ENCODE data around the gene UTP4.
"Not testable (repeated sequence)": the region's sequence is repeated elsewhere in the genome, so short reads cannot be mapped to it uniquely, and the experiment has no call there.

Gene UTP4

GRCh38 chr16:69131839-69132423 is 518 bp upstream of the UTP4 start:
- DNase-seq, result peak; percentile 44 to 86 (median 86)

- DNase-seq, result no peak
These were observed 1.0 kb downstream of the UTP4 start for GRCh38 chr16:69133373-69133954.

GRCh38 chr16:69138608-69139007 is 6.2 kb downstream of the UTP4 start:
- DNase-seq, result no peak

- DNase-seq, result not testable (repeated sequence)
These were observed 7.0 kb downstream of the UTP4 start for GRCh38 chr16:69139464-69139863.

GRCh38 chr16:69141014-69141413 is 8.6 kb downstream of the UTP4 start:
- DNase-seq, result no peak

- no peak for DNase-seq
These were observed 9.5 kb downstream of the UTP4 start for GRCh38 chr16:69141936-69142335.

GRCh38 chr16:69143116-69143515 is 10.7 kb downstream of the UTP4 start:
- DNase-seq, result no peak

GRCh38 chr16:69145658-69146057 is 13.2 kb downstream of the UTP4 start:
- DNase-seq, result no peak

- not testable (repeated sequence) for DNase-seq
These were observed 17.2 kb downstream of the UTP4 start for GRCh38 chr16:69149621-69150020.

GRCh38 chr16:69150146-69150865 is 17.9 kb downstream of the UTP4 start:
- DNase-seq, result peak; percentile 33 to 74 (median 53)

GRCh38 chr16:69157196-69157595 is 24.7 kb downstream of the UTP4 start:
- DNase-seq, result no peak

- no peak for DNase-seq
These were observed 27.7 kb downstream of the UTP4 start for GRCh38 chr16:69160192-69160591.

- no peak for DNase-seq
These were observed 33.1 kb downstream of the UTP4 start for GRCh38 chr16:69165584-69165983.

- no peak for DNase-seq
These were observed 33.9 kb downstream of the UTP4 start for GRCh38 chr16:69166221-69166833.

- no peak for DNase-seq
These were observed 34.8 kb downstream of the UTP4 start for GRCh38 chr16:69166946-69167930.

- no peak for DNase-seq
These were observed 36.6 kb downstream of the UTP4 start for GRCh38 chr16:69169051-69169450.

GRCh38 chr16:69169607-69170352 is 37.3 kb downstream of the UTP4 start:
- DNase-seq, result no peak

GRCh38 chr16:69171325-69172084 is 39.1 kb downstream of the UTP4 start:
- DNase-seq, result no peak

- no peak for DNase-seq
These were observed 43.8 kb downstream of the UTP4 start for GRCh38 chr16:69176033-69176800.

GRCh38 chr16:69179328-69180010 is 47.0 kb downstream of the UTP4 start:
- DNase-seq, result peak in 1 of 3 experiments; percentile 27
